Measurements from ENCODE around the gene PTGER1.

PTGER1 gene

GRCh38 chr19:14437578-14438140 lies 37.5 kb downstream of the PTGER1 start:
- no peak for DNase-seq (ENCODE audit: low read depth)
- no peak overlapping the region for H3K4me3 ChIP-seq (ENCODE audit: low read depth, low read length)
- TF ChIP-seq CTCF (IDR thresholded peaks at IDR 0.05; ENCODE audit: low read depth, low read length, missing control alignments), result no peak

GRCh38 chr19:14435320-14436050 lies 39.7 kb downstream of the PTGER1 start:
- no peak overlapping the region for H3K4me3 ChIP-seq (ENCODE audit: low read depth, low read length)
- no peak for TF ChIP-seq CTCF (IDR thresholded peaks at IDR 0.05; ENCODE audit: low read depth, low read length, missing control alignments)

GRCh38 chr19:14434543-14435319 lies 40.4 kb downstream of the PTGER1 start:
- TF ChIP-seq CTCF (IDR thresholded peaks at IDR 0.05; ENCODE audit: low read depth, low read length, missing control alignments), result no peak
- H3K4me3 ChIP-seq (ENCODE audit: low read depth, low read length), result no peak overlapping the region; the same call in 1 of the 2 replicates
- no peak for DNase-seq (ENCODE audit: low read depth)

More at GRCh38 chr19:14435320-14436050, 39.7 kb downstream of the PTGER1 start:
- no peak for DNase-seq (ENCODE audit: low read depth)

DNA sequence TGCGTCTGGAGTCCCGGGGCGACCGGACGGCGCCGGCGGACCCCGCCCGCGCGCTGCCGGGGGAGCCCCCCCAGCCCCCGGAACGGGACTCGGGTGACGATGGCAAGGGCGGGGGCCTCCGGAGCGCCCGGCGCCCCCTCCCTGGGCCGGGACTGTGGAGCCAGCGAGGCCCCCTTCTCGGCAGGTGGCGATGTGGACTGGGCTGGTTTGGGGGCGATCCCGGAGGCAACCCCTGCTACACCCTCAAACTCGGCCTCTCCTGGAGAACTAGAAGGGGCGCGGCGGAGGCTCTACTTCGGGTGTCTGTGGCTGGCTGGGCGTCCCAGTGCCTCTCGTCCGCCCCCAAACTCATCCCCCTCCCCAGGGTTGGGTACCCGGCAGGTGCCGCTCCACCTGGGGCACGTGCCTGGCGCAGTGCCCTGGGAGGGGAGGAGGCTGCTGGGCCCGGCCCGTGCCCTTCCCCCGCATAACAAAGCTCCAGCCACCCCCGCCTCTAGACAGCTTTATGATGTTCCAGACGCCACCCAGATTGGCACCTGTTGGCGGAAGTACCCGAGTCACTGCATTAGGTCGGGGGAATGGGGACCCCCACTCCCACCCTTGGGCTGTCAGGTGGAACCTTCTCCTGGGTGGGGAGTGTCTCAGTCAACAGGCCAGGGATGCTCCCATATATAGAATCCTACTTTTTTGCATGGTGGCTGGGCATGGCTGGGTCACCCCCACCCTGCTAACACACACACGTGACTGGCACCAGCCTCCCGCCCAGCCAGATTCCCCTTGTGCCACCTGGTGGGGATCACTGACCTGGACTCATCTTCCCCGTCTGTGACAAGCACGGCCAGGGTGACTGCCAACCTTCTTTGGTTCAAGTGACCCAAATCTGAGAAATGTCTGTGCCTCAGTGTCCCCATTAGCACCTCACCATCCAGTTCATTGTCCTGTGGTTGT lies 41.3 kb downstream of the PTGER1 start:
- peak overlapping the region; percentile 84 for H3K4me3 ChIP-seq (ENCODE audit: low read depth, low read length)
- DNase-seq (ENCODE audit: low read depth), result no peak
- no peak for TF ChIP-seq CTCF (IDR thresholded peaks at IDR 0.05; ENCODE audit: low read depth, low read length, missing control alignments)

- no peak for DNase-seq (ENCODE audit: low read depth)
- no peak for TF ChIP-seq CTCF (IDR thresholded peaks at IDR 0.05; ENCODE audit: low read depth, low read length, missing control alignments)
- H3K4me3 ChIP-seq (ENCODE audit: low read depth, low read length), result peak within 1 kb of the TSS; percentile 84
Measured at GRCh38 chr19:14432791-14433553, 42.2 kb downstream of the PTGER1 start, which contains the start of gene PKN1. Gene PKN1, plus strand, starts transcription at chr19:14433306. Its CDS starts 216 bp downstream, at chr19:14433522.

DNA sequence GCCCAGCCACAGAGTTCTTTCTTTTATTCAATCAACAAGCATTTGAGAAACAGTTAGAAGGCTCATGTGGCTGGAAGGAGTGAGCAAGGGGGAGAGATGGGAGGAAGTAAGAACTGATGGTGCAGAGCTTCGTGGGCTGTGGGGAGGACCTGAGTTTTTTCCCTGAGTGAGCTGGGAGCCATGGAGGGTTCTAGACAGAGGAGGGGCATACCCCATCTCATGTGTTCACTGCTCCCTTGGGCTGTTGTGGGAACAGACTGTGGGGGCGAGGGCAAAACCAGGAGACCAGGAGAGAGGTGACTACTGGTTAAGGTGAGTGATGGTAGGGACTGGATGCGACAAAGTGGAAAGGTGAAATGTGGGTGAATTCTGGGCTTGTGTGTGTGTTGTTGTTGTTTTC lies 44.4 kb downstream of the PTGER1 start:
- H3K4me3 ChIP-seq (ENCODE audit: low read depth, low read length), result no peak overlapping the region
- no peak for TF ChIP-seq CTCF (IDR thresholded peaks at IDR 0.05; ENCODE audit: low read depth, low read length, missing control alignments)
- DNase-seq (ENCODE audit: low read depth), result no peak

All from GM12864 (cell line).